Measurements from ENCODE around the gene USP7.
A peak's percentile ranks its signal among the peaks of the same experiment; 100 is the strongest.
"Not testable (repeated sequence)": the region's sequence is repeated elsewhere in the genome, so short reads cannot be mapped to it uniquely, and the experiment has no call there.

USP7 gene

GRCh38 chr16:8975039-8975438, 11.3 kb upstream of the USP7 start:
- H3K4me3 ChIP-seq (ENCODE audit: insufficient read depth, low read depth, low read length), result no peak overlapping the region
- no peak overlapping the region for H3K27ac ChIP-seq (ENCODE audit: insufficient read depth, low read depth, low read length, poor library complexity, severe bottlenecking)
- H3K9me3 ChIP-seq (ENCODE audit: control insufficient read depth, low read length), result no peaks in the 10 kb centered on the region
- no peaks in the 10 kb centered on the region for H3K36me3 ChIP-seq (ENCODE audit: control insufficient read depth, insufficient read depth, low read length)
- no peaks in the 10 kb centered on the region for H3K27me3 ChIP-seq (ENCODE audit: control insufficient read depth, insufficient read depth, low read length, poor library complexity, severe bottlenecking)
- no peaks in the 10 kb centered on the region for H3K4me1 ChIP-seq (ENCODE audit: control insufficient read depth, insufficient read depth, low read length)
- 83 to 89% methylated on average over 11 of the region's 11 CpGs for whole genome bisulfite sequencing, 2 experiments

DNA sequence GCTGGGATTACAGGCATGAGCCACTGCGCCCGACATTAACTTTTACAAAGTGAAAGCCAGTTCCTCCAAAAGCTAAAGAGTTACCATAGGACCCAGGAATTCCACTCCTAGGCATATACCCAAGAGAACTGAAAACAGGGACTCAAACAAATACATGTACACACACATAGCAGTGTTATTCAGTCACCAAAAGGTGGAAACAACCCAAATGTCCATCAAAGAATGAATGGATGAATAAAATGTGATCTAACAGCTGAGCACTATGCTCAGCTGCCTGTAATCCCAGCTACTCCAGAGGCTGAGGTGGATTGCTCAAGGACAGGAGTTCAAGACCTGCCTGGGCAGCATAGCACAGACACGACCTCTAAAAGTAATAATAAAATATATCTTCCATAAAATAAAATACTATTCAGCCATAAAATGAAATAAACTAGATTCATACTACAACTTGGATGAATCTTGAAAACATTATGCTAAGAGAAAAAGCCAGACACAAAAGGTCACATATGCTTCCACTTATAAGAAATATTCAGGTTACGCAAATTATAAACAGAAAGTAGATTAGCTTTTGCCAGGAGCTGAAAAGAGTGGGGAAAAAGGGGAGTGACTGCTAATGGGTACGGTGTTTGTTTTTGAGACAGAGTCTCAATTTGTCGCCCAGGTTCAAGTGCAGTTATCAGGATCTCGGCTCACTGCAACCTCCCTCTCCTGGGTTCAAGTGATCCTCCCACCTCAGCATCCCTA, 9.3 kb upstream of the USP7 start:
- H3K4me3 ChIP-seq (ENCODE audit: insufficient read depth, low read depth, low read length), result no peak overlapping the region
- H3K9me3 ChIP-seq (ENCODE audit: control insufficient read depth, low read length), result no peaks in the 10 kb centered on the region
- no peaks in the 10 kb centered on the region for H3K27me3 ChIP-seq (ENCODE audit: control insufficient read depth, insufficient read depth, low read length, poor library complexity, severe bottlenecking)
- no peaks in the 10 kb centered on the region for H3K4me1 ChIP-seq (ENCODE audit: control insufficient read depth, insufficient read depth, low read length)
- WGBS, 2 experiments, result 94 to 96% methylated on average over 6 of the region's 7 CpGs
- no peak overlapping the region for H3K27ac ChIP-seq (ENCODE audit: insufficient read depth, low read depth, low read length, poor library complexity, severe bottlenecking)
- H3K36me3 ChIP-seq (ENCODE audit: control insufficient read depth, insufficient read depth, low read length), result no peaks in the 10 kb centered on the region

DNA sequence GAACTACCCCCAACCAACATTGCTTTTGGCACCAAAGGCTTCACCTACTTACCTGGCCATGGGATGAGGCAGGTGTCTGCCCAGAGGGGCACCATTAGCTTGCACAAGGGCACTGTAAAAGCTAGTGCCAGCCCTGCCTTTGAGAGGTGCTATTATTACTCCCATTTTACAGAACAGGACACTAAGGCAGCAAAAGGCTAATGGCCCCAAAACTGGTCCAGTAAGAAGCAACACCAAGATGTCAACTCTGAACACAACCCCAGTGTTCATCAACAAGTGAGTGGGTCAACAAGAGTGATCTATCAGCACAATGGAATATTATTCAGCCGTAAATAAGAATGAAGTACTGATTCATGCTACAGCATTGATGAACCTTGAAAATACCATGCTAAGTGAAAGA, 7.7 kb upstream of the USP7 start:
- Histone ChIP-seq H3K4me3 (ENCODE audit: insufficient read depth, low read depth, low read length) (no peak overlapping the region), H3K4me1 (ENCODE audit: control insufficient read depth, insufficient read depth, low read length) (peaks cover 8% of the 10 kb centered on the region), H3K27me3 (ENCODE audit: control insufficient read depth, insufficient read depth, low read length, poor library complexity, severe bottlenecking) (no peaks in the 10 kb centered on the region), H3K36me3 (ENCODE audit: control insufficient read depth, insufficient read depth, low read length) (no peaks in the 10 kb centered on the region), H3K9me3 (ENCODE audit: control insufficient read depth, low read length) (no peaks in the 10 kb centered on the region), H3K27ac (ENCODE audit: insufficient read depth, low read depth, low read length, poor library complexity, severe bottlenecking) (no peak overlapping the region)
- WGBS, 2 experiments, result 91 to 100% methylated on average over 1 of the region's 1 CpG

GRCh38 chr16:8969202-8969897, 5.6 kb upstream of the USP7 start:
- WGBS, 2 experiments, result 91 to 92% methylated on average over 9 to 10 of the region's 10 CpGs
- H3K9me3 ChIP-seq (ENCODE audit: control insufficient read depth, low read length), result not testable (repeated sequence)

GRCh38 chr16:8968054-8968453, 4.3 kb upstream of the USP7 start:
- WGBS, 2 experiments, result 93% methylated on average over 9 of the region's 9 CpGs
- H3K36me3 ChIP-seq (ENCODE audit: control insufficient read depth, insufficient read depth, low read length); H3K4me3 ChIP-seq (ENCODE audit: insufficient read depth, low read depth, low read length): not testable (repeated sequence)

More at GRCh38 chr16:8969202-8969897, 5.6 kb upstream of the USP7 start:
- H3K27me3 ChIP-seq (ENCODE audit: control insufficient read depth, insufficient read depth, low read length, poor library complexity, severe bottlenecking), result peaks cover 13% of the 10 kb centered on the region
- H3K4me3 ChIP-seq (ENCODE audit: insufficient read depth, low read depth, low read length); H3K4me1 ChIP-seq (ENCODE audit: control insufficient read depth, insufficient read depth, low read length); H3K36me3 ChIP-seq (ENCODE audit: control insufficient read depth, insufficient read depth, low read length); H3K27ac ChIP-seq (ENCODE audit: insufficient read depth, low read depth, low read length, poor library complexity, severe bottlenecking): not testable (repeated sequence)

DNA sequence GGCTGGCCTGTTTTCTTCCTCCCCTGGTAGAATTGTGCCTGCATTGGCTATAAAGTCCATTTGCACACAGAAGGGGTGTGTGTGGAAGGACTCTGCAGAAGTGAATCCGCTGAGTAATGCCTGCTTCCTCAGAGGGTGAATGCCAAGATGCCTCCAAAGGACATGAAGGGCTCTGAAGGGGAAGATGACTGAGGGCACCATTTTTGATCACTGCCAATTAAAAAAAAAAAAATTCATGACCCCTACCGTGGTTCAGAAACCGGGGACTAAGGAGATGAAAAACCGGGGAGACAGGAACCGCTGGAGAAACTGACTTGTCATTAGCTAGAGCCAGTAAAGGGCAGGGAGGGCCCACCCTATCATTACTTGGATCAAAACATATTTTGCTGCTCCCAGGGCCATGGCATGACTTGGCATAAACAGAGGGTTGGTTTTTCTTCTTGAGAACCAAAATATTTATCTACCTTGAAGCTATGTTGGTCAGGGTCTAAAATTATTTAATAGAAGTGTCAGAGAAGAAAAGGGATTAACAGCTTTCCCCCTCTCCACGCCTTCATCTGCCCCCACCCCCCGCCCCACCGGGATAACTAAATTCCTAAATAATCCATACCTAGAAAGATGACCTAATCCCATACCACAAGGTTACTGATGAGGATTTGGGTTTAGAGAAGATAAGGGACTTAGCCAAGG, 3.6 kb upstream of the USP7 start:
- peaks cover 13% of the 10 kb centered on the region for H3K27me3 ChIP-seq (ENCODE audit: control insufficient read depth, insufficient read depth, low read length, poor library complexity, severe bottlenecking)
- H3K4me3 ChIP-seq (ENCODE audit: insufficient read depth, low read depth, low read length), result no peak overlapping the region
- H3K9me3 ChIP-seq (ENCODE audit: control insufficient read depth, low read length), result no peaks in the 10 kb centered on the region
- no peaks in the 10 kb centered on the region for H3K36me3 ChIP-seq (ENCODE audit: control insufficient read depth, insufficient read depth, low read length)
- WGBS, 2 experiments, result 60 to 63% methylated on average over 5 of the region's 8 CpGs
- peaks cover 8% of the 10 kb centered on the region for H3K4me1 ChIP-seq (ENCODE audit: control insufficient read depth, insufficient read depth, low read length)
- H3K27ac ChIP-seq (ENCODE audit: insufficient read depth, low read depth, low read length, poor library complexity, severe bottlenecking), result no peak overlapping the region

More at GRCh38 chr16:8968054-8968453, 4.3 kb upstream of the USP7 start:
- not testable (repeated sequence) for H3K27ac ChIP-seq (ENCODE audit: insufficient read depth, low read depth, low read length, poor library complexity, severe bottlenecking); H3K4me1 ChIP-seq (ENCODE audit: control insufficient read depth, insufficient read depth, low read length); H3K9me3 ChIP-seq (ENCODE audit: control insufficient read depth, low read length)
- H3K27me3 ChIP-seq (ENCODE audit: control insufficient read depth, insufficient read depth, low read length, poor library complexity, severe bottlenecking), result peaks cover 13% of the 10 kb centered on the region

GRCh38 chr16:8966817-8967131, 3.1 kb upstream of the USP7 start:
- Histone ChIP-seq H3K36me3 (ENCODE audit: control insufficient read depth, insufficient read depth, low read length) (no peaks in the 10 kb centered on the region), H3K27ac (ENCODE audit: insufficient read depth, low read depth, low read length, poor library complexity, severe bottlenecking) (no peak overlapping the region), H3K9me3 (ENCODE audit: control insufficient read depth, low read length) (no peaks in the 10 kb centered on the region), H3K27me3 (ENCODE audit: control insufficient read depth, insufficient read depth, low read length, poor library complexity, severe bottlenecking) (peaks cover 13% of the 10 kb centered on the region), H3K4me3 (ENCODE audit: insufficient read depth, low read depth, low read length) (no peak overlapping the region), H3K4me1 (ENCODE audit: control insufficient read depth, insufficient read depth, low read length) (peaks cover 9% of the 10 kb centered on the region)
- WGBS, 2 experiments, result 47 to 52% methylated on average over 3 of the region's 3 CpGs

GRCh38 chr16:8964462-8964861, 756 bp upstream of the USP7 start:
- H3K4me3 ChIP-seq (ENCODE audit: insufficient read depth, low read depth, low read length), result peak overlapping the region; percentile 50
- no peaks in the 10 kb centered on the region for H3K9me3 ChIP-seq (ENCODE audit: control insufficient read depth, low read length)
- H3K36me3 ChIP-seq (ENCODE audit: control insufficient read depth, insufficient read depth, low read length), result no peaks in the 10 kb centered on the region
- H3K4me1 ChIP-seq (ENCODE audit: control insufficient read depth, insufficient read depth, low read length), result peaks cover 30% of the 10 kb centered on the region
- H3K27me3 ChIP-seq (ENCODE audit: control insufficient read depth, insufficient read depth, low read length, poor library complexity, severe bottlenecking), result peaks cover 13% of the 10 kb centered on the region
- WGBS, 2 experiments, result 87 to 89% methylated on average over 6 of the region's 6 CpGs
- no peak overlapping the region for H3K27ac ChIP-seq (ENCODE audit: insufficient read depth, low read depth, low read length, poor library complexity, severe bottlenecking)

DNA sequence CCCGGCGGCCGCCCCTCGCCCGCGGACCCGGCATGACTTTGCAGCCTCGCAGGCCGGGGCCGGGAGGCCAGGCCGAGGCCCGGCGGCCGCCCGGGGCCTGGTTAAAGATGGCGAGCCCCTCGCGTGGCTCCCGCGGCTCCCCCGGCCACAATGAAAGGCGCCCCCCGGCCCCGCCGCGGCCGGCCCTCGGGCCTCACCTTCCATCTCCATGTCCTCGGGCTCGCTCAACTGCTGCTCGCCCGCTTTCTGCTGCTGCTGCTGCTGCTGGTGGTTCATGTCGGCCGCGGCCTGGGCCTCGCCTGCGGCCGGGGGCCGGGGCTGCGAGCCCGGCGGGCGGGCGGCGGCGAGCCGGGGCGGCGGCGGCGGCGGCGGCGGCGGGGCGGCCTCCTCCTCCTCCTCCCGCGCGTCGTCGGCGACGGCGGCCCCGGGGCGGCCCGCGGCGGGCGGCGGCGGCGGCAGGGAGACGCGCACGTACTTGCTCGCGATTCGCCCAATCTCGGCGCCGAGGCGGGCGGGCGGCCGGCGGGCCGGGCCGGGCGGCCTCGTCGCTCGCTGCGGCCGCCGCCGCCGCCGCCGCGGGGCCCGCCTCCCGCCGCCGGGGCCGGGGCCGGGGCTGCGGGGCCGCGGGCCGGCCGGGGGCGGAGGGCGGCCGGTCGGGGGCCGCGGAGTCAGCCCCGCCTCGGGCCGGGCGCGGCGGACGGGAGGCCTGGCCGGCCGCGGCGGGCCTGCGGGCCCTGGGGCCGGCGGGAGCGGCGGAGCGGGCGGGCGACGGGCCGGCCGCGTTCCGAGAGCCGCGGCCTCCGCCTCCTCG, 491 bp downstream of the USP7 start:
- H3K36me3 ChIP-seq (ENCODE audit: control insufficient read depth, insufficient read depth, low read length), result no peaks in the 10 kb centered on the region
- peak overlapping the region; percentile 79 for H3K4me3 ChIP-seq (ENCODE audit: insufficient read depth, low read depth, low read length)
- 0% methylated on average over 146 of the region's 146 CpGs for WGBS, 2 experiments
- H3K9me3 ChIP-seq (ENCODE audit: control insufficient read depth, low read length), result no peaks in the 10 kb centered on the region
- H3K4me1 ChIP-seq (ENCODE audit: control insufficient read depth, insufficient read depth, low read length), result peaks cover 41% of the 10 kb centered on the region
- H3K27ac ChIP-seq (ENCODE audit: insufficient read depth, low read depth, low read length, poor library complexity, severe bottlenecking), result no peak overlapping the region
- H3K27me3 ChIP-seq (ENCODE audit: control insufficient read depth, insufficient read depth, low read length, poor library complexity, severe bottlenecking), result peaks cover 13% of the 10 kb centered on the region

Measured in ectodermal cell (in vitro differentiated cells).